Psoas muscle (tissue), 8 donors: ENCODE data around the gene ST6GAL1. TPM values are rescaled to one million over a fixed set of nuclear protein-coding genes. Genes with fewer than 3 reads are reported as not detected.

Experiments used
- ATAC-seq, 4 donors: fragments of 200-7000 bp; cut with Tn5 transposase; one replicate each; pipeline ENCODE4 v1.9.1; 2020; ENCODE audit warnings: moderate library complexity in 3 of 4, mild to moderate bottlenecking in 2 of 4
- DNase-seq, 2 donors: peaks; one replicate each; pipeline ENCODE4 v3.0.0-alpha.2; 2020
- H3K27ac ChIP-seq: fragments of 200-600 bp; one replicate; pipeline ENCODE4 v1.8.0; 2022
- H3K27me3 ChIP-seq, 3 donors: fragments of 200-600 bp in 1 of 3; one replicate each; pipeline versions ENCODE4 v1.6.1 to v1.8.0; 2013 to 2022; ENCODE audit warnings: low read length in 2 of 3, mild to moderate bottlenecking in 2 of 3, moderate library complexity in 1 of 3; ENCODE audit not compliant: insufficient read depth in 3 of 3
- H3K36me3 ChIP-seq, 2 donors: fragments of 200-600 bp in 1 of 2; one replicate each; pipeline versions ENCODE4 v1.6.1 to v1.8.0; 2013 to 2022; ENCODE audit warnings: low read depth in 1 of 2, mild to moderate bottlenecking in 1 of 2, moderate library complexity in 1 of 2; ENCODE audit not compliant: insufficient read depth in 1 of 2
- H3K4me1 ChIP-seq: fragments of 200-600 bp; one replicate; pipeline ENCODE4 v1.8.0; 2022
- H3K4me3 ChIP-seq: fragments of 200-600 bp; one replicate; pipeline ENCODE4 v1.8.0; 2022; ENCODE audit warnings: mild to moderate bottlenecking
- H3K9me3 ChIP-seq: fragments of 200-600 bp; one replicate; pipeline ENCODE4 v1.8.0; 2022
- WGBS, 3 donors: extraction: QIAGEN DNeasy Blood & Tissue Kit; methylation state at CpG; one replicate each; pipeline versions ENCODE4 v1.1.6 to v1.1.7; 2013; 5-methylcytosine and 5-hydroxymethylcytosine counted together
- intact Hi-C, 2 donors: fragments of 100-400 bp; cut with DNase I; formaldehyde crosslinking; loops; one replicate each; pipeline versions ENCODE4 v1.11.0 to v1.14.2; 2022
- polyA plus RNA-seq, 3 donors: library from polyadenylated mRNA; stranded (reverse); fragments of 200-250 nt; gene quantifications; one replicate each; pipeline ENCODE4 v1.2.3, GENCODE V29; 2013
- total RNA-seq, 4 donors: library from RNA; stranded (reverse); fragmentation: NEBNext Ultra II Directional in 2 of 4; extraction: Animal tissue kit (Norgen Biotek cat#: 25700) in 2 of 4; gene quantifications; one replicate each; pipeline versions ENCODE4 v1.2.1 to v1.2.4, GENCODE V29; 2021 to 2023
- TF ChIP-seq, protein P1 (sequence below): fragments of 200-600 bp; IDR thresholded peaks from one replicate; pipeline ENCODE4 v1.8.0; 2022; ENCODE audit warnings: antibody characterized with exemption
- donor health status: healthy with polysubstance abuse.
- donor health status: DM: no; HTN: no; CAD: no; lungs with moderate emphysema.
- donor health status: Bipolar disorder and iron deficiency.
- donor health status: healthy.
- donor health status: DM: yes; HTN: yes; CAD: no.
- donor health status: DM: no; HTN: no; CAD: no.
- donor health status: DM: no; HTN: no; CAD: no.
- donor health status: DM: yes; HTN: yes; CAD: no.

ST6GAL1 gene
- total and polyA plus RNA-seq, 7 donors: 4.2 to 25.0 (median 15.3) TPM

DNA sequence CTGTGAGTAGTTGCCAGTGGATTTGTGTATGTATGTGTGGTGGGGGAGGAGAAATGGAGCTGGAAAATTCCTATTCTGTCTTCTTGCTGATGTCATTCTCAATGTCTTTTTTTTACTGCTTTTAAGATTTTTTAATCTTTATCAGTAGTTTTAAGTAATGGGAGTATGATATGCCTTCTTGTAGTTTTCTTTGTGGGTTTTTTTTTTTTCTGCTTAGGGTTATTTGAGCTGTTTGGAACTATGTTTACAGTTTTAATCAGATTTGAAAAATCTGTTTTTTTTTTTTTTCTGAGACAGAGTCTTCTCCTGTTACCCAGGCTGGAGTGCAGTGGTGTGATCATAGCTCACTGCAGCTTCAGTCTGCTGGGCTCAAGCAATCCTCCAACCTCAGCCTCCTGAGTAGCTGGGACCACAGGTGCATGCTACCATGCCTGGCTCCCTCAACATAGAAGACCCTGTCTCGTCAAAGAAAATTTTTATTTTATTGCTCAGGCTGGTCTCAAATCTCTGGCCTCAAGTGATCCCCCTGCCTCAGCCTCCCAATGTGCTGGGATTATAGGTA lies 171.8 kb downstream of the ST6GAL1 start:
- no peaks in the 10 kb centered on the region for H3K36me3 ChIP-seq
- TF ChIP-seq, protein P1, sequence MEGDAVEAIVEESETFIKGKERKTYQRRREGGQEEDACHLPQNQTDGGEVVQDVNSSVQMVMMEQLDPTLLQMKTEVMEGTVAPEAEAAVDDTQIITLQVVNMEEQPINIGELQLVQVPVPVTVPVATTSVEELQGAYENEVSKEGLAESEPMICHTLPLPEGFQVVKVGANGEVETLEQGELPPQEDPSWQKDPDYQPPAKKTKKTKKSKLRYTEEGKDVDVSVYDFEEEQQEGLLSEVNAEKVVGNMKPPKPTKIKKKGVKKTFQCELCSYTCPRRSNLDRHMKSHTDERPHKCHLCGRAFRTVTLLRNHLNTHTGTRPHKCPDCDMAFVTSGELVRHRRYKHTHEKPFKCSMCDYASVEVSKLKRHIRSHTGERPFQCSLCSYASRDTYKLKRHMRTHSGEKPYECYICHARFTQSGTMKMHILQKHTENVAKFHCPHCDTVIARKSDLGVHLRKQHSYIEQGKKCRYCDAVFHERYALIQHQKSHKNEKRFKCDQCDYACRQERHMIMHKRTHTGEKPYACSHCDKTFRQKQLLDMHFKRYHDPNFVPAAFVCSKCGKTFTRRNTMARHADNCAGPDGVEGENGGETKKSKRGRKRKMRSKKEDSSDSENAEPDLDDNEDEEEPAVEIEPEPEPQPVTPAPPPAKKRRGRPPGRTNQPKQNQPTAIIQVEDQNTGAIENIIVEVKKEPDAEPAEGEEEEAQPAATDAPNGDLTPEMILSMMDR: no peak
- DNase-seq (no peak), ATAC-seq (no peak)
- no peaks in the 10 kb centered on the region for H3K27me3 ChIP-seq
- H3K4me1 ChIP-seq: peaks cover 6% of the 10 kb centered on the region
- no peak overlapping the region for H3K27ac ChIP-seq
- WGBS, 3 donors: 73 to 78% (median 74%) methylated on average over 1 of the region's 1 CpG
- peak overlapping the region; percentile 36 for H3K4me3 ChIP-seq
- intact Hi-C loops: no loop called here
- H3K9me3 ChIP-seq: no peaks in the 10 kb centered on the region

DNA sequence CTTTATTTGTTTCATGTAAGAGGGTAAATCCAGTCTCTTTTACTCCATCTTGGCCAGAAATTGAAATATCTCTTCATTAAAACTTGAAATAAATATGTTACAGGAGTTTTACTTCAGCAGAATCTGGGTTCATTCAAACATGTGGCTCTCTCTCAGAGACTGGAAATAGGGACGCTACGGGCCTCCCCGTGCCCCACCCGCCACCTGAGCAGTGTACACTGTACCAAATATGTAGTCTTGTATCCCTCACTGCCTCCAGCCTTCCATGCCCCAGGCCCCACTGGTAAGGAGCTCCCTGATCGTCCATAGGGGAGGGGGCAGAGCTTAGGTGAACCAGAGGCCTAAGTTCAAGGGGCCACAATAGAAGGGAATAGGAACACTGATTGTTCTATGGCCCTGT lies 172.9 kb downstream of the ST6GAL1 start:
- ATAC-seq (no peak), DNase-seq (no peak)
- no peak overlapping the region for H3K4me3 ChIP-seq
- H3K36me3 ChIP-seq: no peaks in the 10 kb centered on the region
- peaks cover 6% of the 10 kb centered on the region for H3K4me1 ChIP-seq
- WGBS, 3 donors: 94 to 96% (median 94%) methylated on average over 5 of the region's 5 CpGs
- H3K27ac ChIP-seq: no peak overlapping the region
- H3K9me3 ChIP-seq: no peaks in the 10 kb centered on the region
- no peaks in the 10 kb centered on the region for H3K27me3 ChIP-seq
- intact Hi-C loops: no loop called here
- TF ChIP-seq, protein P1: no peak

DNA sequence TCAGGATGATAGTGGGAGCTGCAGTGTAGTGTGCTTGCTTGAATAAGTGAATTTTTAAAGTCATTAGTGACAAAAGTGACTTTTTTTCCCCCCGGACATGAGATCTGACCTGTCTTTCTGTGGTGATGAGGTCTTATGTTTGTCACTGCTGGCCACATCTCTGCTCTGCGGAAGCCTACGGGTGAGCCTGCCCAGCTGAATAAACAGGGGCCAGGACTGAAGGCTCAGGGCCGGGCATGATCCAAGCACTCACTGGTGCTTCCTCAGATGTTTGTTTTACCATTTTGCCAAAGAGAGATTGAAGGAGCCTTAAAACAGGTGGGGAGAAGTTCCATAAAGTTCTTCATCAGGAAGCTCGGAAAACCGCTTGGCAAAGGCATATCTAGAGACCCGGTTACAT lies 174.0 kb downstream of the ST6GAL1 start:
- WGBS, 3 donors: 71 to 84% (median 81%) methylated on average over 7 of the region's 7 CpGs
- TF ChIP-seq, protein P1: no peak
- Histone ChIP-seq H3K36me3 (no peaks in the 10 kb centered on the region), H3K9me3 (no peaks in the 10 kb centered on the region), H3K27me3 (no peaks in the 10 kb centered on the region), H3K4me1 (peaks cover 6% of the 10 kb centered on the region), H3K27ac (no peak overlapping the region), H3K4me3 (no peak overlapping the region)
- intact Hi-C loops: no loop called here
- no peak for ATAC-seq
- DNase-seq: no peak

DNA sequence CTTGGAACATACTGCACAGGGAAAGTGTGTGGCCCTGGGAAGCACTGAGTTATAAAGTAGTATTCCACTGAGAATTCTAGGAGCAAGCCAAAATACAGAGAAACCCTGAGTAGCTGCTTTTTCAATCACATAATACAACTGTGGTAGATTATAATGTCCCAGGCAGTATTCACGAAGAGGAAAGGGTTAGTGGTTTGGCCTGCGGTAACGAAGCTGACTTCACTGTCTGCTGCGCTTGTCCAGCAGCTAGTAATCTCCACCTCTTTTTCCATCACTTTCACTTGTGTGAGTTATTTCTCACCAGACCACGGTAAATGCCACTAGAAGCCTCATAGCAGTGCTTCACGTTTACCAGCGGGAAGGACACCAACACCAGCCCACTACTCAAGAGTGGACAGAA lies 174.6 kb downstream of the ST6GAL1 start:
- H3K4me3 ChIP-seq: no peak overlapping the region
- ATAC-seq: no peak
- no peak for DNase-seq

More for the DNA sequence above, 174.6 kb downstream of the ST6GAL1 start:
- H3K9me3 ChIP-seq: no peaks in the 10 kb centered on the region
- H3K4me1 ChIP-seq: peaks cover 6% of the 10 kb centered on the region
- intact Hi-C loops: no loop called here
- no peaks in the 10 kb centered on the region for H3K27me3 ChIP-seq
- TF ChIP-seq, protein P1: no peak
- no peak overlapping the region for H3K27ac ChIP-seq
- no peaks in the 10 kb centered on the region for H3K36me3 ChIP-seq
- 73 to 79% (median 78%) methylated on average over 7 of the region's 7 CpGs for WGBS, 3 donors
